Measurements from ENCODE around the gene TPPP3.

TPPP3 gene
- total RNA-seq: 0 to 0.18 (median 0.05) reads per million in 4 experiments

DNA sequence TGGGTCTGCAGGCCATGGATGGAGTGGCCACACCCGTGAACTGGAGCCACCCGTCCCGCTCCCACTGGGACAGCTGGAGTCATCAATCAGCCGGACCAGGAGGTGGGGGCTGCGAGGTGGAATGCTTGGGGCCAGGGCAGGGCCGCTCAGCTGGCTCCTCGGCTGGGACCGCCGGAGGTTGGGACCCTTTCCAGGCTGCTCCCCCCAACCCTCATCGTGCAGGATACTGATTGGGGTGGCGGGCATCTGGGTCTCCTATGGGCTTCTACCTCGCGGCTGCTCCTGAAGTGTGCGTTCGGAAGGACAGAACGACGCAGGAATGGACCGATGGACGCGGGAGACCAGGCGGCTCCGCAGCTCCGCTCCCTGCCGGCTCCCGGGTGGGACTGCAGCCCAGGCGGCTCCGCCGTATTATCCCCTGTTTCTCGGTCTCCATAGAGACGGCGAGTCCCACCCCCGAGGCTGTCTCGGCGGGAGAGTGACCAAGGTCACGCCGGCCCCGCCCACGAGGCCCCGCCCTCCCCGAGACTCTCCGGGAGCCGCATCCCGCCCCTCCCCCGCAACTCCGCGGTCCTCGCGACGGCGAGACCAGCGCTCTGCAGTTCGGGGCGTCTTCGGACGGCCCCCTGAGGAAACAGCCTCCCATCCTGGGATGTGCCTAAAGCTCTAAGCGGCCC, at the start of gene TPPP3:
Gene TPPP3, minus strand, starts transcription at position 388 of the 677 bp plus-strand sequence. CDS start 2,387 bp downstream, outside the sequence.
- peak; percentile 13 for DNase-seq

- DNase-seq: no peak
Observed at GRCh38 chr16:67442581-67443255, 49.4 kb upstream of the TPPP3 start.

- DNase-seq: no peak
Observed at GRCh38 chr16:67441907-67442306, 48.6 kb upstream of the TPPP3 start.

DNA sequence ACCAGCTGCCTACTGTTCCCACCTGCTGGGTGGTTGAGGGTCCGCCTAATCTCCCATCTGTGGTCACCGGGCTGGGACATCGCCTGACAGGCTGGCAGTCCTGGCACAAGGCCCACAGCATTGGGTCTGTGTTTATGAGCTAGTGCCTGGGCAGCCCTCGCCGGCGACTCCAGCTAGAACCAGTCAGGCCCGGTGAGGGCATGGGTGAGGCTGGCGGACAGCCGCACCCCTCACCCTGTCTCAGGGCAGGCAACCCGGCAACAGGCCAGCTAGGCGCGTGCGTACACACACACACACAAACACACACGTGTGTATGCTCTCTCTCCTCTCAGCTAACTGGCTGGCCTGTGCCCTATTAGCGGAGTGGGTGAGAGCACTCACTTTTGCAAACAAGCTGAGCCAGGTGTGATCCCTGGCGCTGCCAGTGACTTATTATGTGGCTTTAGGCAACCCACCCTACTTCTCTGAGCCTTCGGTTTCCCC, 48.0 kb upstream of the TPPP3 start:
- no peak for DNase-seq

DNA sequence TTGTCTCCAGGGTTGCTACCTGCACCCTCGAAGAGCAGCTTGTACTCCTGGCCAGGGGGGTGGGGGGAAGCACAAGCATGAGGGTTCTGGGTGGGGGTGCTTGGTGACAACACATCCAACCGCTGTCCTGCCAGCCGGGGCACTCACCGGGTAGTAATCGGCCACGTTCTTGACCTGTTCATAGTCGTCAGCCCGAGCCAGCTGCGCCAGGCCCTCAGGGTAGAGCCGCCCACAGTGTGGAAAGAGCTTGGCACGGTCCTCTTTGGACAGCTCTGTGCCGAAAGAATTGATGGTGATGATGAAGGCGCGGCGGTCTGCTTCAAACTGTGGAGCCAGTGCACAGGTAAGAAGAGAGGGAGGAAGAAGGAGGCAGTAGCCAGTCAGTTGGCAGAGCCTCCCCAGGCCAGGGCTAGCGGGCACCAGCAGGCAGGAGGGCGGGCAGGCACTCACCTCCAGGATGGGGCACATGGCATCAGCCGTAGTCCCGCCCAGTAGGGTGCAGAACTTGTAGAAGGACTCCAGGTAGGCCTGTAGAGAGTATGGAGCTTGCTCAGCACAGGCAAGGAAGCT, 45.6 kb upstream of the TPPP3 start:
- DNase-seq: no peak

DNA sequence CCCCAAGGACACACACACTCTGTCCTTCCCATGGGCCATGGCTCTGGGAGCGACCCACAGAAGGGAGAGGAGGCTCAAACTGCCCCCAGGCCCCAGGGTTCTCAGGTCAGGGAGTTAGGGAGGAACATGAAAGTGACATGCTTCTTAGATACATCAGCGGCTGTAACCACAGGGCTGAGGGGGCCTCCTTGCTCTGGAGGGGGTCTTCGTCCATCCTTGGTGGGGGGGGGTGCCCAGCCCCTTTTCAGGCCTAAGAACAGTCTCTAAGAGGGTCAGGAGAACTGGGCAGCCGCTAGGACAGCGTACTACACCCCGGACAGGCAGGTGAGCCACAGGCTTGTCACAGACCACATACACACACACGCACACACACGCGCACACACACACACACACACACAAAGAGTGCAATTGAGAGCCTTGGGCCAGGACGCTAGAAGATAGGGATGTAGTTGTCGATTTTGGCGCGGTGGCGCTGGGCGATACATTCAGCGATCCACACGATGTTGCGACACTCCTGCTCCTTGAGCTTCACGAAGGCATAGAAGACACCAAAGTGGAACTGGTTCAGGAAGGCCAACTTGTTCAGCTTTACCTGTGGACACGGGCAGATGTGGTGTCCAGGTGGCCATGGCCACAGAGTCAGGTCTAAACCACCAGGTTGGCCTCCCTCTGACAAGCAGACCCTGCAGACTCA, 44.9 kb upstream of the TPPP3 start:
- no peak for DNase-seq

- no peak for DNase-seq
Observed at GRCh38 chr16:67437513-67437912, 44.2 kb upstream of the TPPP3 start.

DNA sequence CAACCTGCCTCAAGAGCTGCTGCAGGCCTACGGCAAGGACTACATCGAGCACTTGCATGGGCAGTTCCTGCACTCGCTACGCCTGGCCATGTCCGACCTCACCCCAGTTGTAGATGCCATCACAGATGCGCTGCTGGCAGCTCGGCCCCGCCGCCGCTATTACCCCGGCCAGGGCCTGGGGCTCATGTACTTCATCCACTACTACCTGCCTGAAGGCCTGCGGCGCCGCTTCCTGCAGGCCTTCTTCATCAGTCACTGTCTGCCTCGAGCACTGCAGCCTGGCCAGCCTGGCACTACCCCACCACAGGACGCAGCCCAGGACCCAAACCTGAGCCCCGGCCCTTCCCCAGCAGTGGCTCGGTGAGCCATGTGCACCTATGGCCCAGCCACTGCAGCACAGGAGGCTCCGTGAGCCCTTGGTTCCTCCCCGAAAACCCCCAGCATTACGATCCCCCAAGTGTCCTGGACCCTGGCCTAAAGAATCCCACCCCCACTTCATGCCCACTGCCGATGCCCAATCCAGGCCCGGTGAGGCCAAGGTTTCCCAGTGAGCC, 43.4 kb upstream of the TPPP3 start:
- no peak for DNase-seq

- no peak for DNase-seq
Observed at GRCh38 chr16:67435758-67436164, 42.5 kb upstream of the TPPP3 start.

GRCh38 chr16:67433131-67433719, 39.9 kb upstream of the TPPP3 start:
- no peak for DNase-seq

DNA sequence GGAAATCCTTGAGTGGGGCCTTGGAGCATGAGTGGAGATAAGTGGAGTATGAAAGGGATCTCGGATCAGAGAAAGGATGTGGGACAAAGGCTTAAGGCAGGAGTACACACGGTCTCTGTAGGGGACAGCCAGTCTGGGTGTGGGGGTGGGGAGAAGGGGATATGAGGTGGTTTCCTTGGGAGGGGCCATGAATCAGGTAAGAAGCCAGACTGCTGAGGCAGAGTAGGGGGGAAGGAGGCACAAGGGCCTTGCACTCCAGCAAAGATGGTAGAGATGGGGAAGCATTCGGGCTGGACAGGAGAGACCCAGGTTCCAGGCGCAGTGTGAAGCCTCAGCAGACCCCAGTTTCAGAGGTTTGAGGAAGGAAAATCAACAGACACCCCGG, 39.2 kb upstream of the TPPP3 start:
- no peak for DNase-seq

DNA sequence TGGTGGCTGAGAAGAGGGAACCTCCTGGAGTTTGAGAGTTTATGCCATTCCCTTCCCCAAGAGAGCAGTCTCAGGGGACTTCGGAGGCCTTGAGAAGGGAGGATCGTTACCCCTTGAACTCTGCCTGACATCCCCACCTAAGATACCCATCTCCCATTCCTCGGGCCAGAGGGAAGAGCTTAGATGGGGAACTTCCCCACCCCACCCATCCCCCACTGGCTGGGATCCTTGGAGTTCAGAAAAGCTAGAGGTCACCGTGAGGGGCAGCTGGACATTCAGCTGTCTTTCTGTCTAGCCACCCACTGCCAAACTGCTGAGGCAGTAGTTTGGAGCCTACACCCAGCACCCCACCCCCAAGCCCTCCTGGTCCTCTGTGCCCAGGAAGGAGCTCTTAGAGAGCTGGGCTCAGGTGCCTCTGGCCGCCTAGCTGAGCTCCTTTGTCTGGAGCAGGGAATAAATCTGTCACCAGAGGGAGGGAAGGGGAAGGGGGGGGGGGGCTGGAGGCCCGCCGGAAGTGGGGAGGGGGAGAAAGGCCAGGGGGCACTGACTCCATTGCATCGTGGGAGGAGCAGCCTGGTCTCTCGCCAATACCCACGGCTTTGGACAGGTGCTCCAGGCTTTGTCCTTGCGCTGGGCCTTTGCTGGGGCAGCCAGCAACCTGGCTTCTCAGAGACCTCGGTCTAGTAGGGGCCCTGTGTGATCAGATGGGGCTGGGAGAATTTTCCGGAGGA, 38.6 kb upstream of the TPPP3 start:
- DNase-seq: no peak

- no peak for DNase-seq
Observed at GRCh38 chr16:67430977-67431774, 37.9 kb upstream of the TPPP3 start, which contains the start of gene HSD11B2. HSD11B2 (plus strand) TSS chr16:67431121; CDS start chr16:67431249, 128 bp downstream.

DNA sequence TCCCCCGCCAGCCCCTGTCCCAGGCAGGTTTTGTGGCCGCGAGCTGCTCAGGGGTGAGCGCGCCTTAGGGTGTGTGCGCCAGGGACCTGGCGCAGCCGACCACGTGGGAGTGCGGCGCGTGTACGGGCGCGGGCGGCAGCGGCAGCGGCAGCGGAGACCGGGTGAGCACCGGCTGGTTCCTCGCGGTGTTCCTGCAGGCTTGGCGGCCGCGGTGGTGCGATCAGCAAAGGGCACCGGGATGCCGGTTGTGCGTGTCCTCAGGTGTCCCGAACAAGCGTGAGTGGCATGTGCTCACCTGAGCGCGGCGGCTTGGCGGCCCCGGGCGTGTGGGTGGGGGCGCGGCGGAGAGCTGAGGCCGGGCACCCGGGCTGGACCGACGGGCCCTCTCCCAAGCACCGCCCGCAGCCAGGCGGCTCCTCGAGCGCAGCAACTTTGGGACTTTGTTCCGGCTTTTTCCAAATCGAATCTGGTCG, 37.2 kb upstream of the TPPP3 start:
- no peak for DNase-seq

GRCh38 chr16:67429799-67430503, 36.7 kb upstream of the TPPP3 start:
- no peak for DNase-seq

DNA sequence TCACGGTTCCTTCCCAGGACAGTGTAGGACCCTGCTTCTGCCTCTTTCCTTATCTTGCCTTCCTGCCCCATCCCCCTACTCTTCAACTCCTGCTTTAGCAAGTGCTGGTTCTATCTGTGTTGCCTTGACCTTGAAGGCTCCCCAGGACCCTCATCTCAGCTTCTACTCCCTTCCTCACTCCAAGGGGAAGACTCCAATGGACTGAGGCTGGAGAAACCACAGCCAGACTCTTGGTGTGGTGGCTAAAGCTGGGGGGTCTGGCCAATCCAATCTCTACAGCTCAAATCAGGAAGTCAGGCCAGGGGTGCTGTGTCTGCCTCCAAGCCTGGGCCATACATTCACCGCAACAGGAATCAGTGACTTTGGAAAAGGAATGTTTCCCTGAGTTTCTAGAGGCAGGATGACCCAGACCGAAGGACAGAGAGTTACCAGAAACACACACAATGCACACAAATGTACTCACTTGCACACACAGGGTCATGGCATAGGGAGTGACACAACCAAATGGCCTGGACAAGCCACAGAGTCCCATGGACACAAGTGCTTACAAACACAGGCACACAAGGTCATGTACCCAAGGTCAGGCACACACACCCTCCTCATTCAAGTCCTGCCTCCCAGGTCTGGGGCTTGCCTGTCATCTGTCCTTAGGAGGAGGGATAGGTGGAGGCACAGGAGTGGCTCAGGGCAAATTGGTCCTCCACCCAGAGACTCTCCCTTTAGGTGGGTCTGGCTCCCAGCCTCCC, 35.9 kb upstream of the TPPP3 start:
- no peak for DNase-seq

- DNase-seq: peak; percentile 14
Observed at GRCh38 chr16:67428146-67428731, 34.9 kb upstream of the TPPP3 start.

DNA sequence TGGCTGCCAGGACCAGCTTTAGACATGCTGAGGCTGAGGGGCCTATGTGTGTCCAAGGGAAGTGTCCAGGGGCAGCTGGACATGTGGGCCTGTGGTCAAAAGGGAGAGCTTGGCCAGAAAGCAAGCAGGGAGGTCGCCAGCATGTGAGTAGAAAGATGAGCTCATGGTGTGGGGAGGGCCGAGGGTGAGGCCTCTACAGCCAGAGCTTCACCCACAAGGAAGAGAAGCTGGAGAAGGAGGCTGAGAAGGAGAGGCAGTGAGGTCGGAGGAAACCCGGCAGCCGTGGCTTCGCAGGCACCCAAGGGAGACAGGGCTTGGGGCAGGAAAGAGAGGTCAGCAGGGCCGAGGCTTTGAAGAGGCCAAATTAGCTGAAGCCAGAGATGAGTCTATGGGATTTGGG, 33.7 kb upstream of the TPPP3 start:
- DNase-seq: no peak

GRCh38 chr16:67426022-67426421, 32.7 kb upstream of the TPPP3 start:
- no peak for DNase-seq

All from effector CD8-positive, alpha-beta T cell (primary cell).